ENCODE measurements around the gene DDX1. TPM values are rescaled to one million over a fixed set of nuclear protein-coding genes. Genes with fewer than 3 reads are reported as not detected.

DDX1 gene
- total and polyA plus RNA-seq, 2 experiments from 2014 or later = 72.6 to 101 TPM

DNA sequence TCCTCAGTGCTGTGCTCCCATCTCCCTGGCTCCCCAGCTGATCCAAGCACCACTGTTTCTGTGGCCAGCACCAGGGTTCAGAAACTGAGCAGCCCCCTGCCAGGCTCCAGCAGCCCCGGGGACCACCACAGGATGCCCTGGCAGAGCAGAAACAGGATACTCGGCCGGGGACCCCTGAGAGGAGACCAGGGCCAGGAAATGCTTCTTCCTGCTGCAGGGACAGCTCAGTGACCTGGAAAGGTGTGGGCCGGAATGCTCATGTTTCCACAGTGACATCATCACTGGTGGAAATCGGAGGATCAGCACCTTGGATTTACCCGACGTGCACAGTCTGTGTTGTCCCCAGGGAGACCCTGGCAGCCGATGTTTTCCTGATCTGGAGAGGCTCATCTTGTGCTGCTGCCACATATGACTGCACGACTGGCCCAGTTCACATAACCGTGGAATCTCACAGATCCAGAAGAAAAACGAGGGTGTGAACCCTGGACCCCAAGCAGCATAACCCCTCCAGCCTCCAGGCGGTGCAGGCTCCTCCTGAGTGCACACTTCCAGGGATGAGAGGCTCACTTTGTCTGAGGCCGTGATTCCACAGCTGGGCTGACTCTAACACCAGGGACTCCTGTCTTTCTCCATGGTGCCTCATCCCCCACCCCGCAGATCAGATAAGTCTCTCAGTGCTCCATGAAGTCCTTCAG lies 58.0 kb downstream of the DDX1 start:
- Histone ChIP-seq H3K4me1 (ENCODE audit: insufficient read depth) (no peaks in the 10 kb centered on the region), H2AFZ (no peak overlapping the region), H3K36me3 (ENCODE audit: low read depth) (no peaks in the 10 kb centered on the region), H3K9me2 (ENCODE audit: insufficient read depth) (no peaks in the 10 kb centered on the region), H3K4me2 (ENCODE audit: unreplicated experiment) (no peak overlapping the region), H3K9me3 (ENCODE audit: low read depth) (no peaks in the 10 kb centered on the region), H3K9ac (no peak overlapping the region), H4K20me1 (ENCODE audit: insufficient read depth) (no peaks in the 10 kb centered on the region), H3K27ac (no peak overlapping the region), H3K4me3 (no peak overlapping the region), H3K79me2 (ENCODE audit: insufficient read depth) (no peaks in the 10 kb centered on the region), H3K27me3 (replicated peaks; ENCODE audit: insufficient read depth) (peaks cover 6% of the 10 kb centered on the region; the same call in 1 of the 2 replicates), H3F3A (ENCODE audit: insufficient read depth) (no peaks in the 10 kb centered on the region)
- TF ChIP-seq EZH2 (IDR thresholded peaks at IDR 0.05; ENCODE audit: insufficient read depth, poor library complexity, severe bottlenecking) (no peak), EZH2phosphoT487 (IDR thresholded peaks at IDR 0.05; ENCODE audit: insufficient read depth, low read depth) (no peak)
- 32 to 35% methylated on average over 14 of the region's 14 CpGs for WGBS, 2 experiments (ENCODE audit: low coverage in 1 of 2, low lambda C conversion rate in 2 of 2, missing lambda C conversion rate in 2 of 2)
- in situ Hi-C loops (cut with MboI) = loop anchor here (25.0 kb wide), 2 partner anchors 838 to 1113 kb away; no protein-coding TSS in a partner anchor
- DNase-seq = no peak

- H3K9me2 ChIP-seq (ENCODE audit: insufficient read depth) = no peaks in the 10 kb centered on the region
- TF ChIP-seq EZH2phosphoT487 (IDR thresholded peaks at IDR 0.05; ENCODE audit: insufficient read depth, low read depth) (no peak), EZH2 (IDR thresholded peaks at IDR 0.05; ENCODE audit: insufficient read depth, poor library complexity, severe bottlenecking) (no peak)
- H3F3A ChIP-seq (ENCODE audit: insufficient read depth) = no peaks in the 10 kb centered on the region
- H3K4me3 ChIP-seq = no peak overlapping the region
- no peak overlapping the region for H3K27ac ChIP-seq
- no peak for DNase-seq
- H3K9ac ChIP-seq = no peak overlapping the region
- no peak overlapping the region for H3K4me2 ChIP-seq (ENCODE audit: unreplicated experiment)
- H3K79me2 ChIP-seq (ENCODE audit: insufficient read depth) = no peaks in the 10 kb centered on the region
- 51 to 52% methylated on average over 11 of the region's 11 CpGs for WGBS, 2 experiments (ENCODE audit: low coverage in 1 of 2, low lambda C conversion rate in 2 of 2, missing lambda C conversion rate in 2 of 2)
- H4K20me1 ChIP-seq (ENCODE audit: insufficient read depth) = no peaks in the 10 kb centered on the region
- in situ Hi-C loops (cut with MboI) = no loop called here
- H3K4me1 ChIP-seq (ENCODE audit: insufficient read depth) = no peaks in the 10 kb centered on the region
- peaks cover 10% of the 10 kb centered on the region; the same call in 1 of the 2 replicates for H3K27me3 ChIP-seq (replicated peaks; ENCODE audit: insufficient read depth)
- no peaks in the 10 kb centered on the region for H3K9me3 ChIP-seq (ENCODE audit: low read depth)
- H3K36me3 ChIP-seq (ENCODE audit: low read depth) = no peaks in the 10 kb centered on the region
- H2AFZ ChIP-seq = no peak overlapping the region
Measured at GRCh38 chr2:15650616-15651366, 59.1 kb downstream of the DDX1 start.

GRCh38 chr2:15651367-15651727 lies 59.7 kb downstream of the DDX1 start:
- no peak for TF ChIP-seq EZH2 (IDR thresholded peaks at IDR 0.05; ENCODE audit: insufficient read depth, poor library complexity, severe bottlenecking)
- TF ChIP-seq EZH2phosphoT487 (IDR thresholded peaks at IDR 0.05; ENCODE audit: insufficient read depth, low read depth) = no peak
- in situ Hi-C loops (cut with MboI) = no loop called here

DNA sequence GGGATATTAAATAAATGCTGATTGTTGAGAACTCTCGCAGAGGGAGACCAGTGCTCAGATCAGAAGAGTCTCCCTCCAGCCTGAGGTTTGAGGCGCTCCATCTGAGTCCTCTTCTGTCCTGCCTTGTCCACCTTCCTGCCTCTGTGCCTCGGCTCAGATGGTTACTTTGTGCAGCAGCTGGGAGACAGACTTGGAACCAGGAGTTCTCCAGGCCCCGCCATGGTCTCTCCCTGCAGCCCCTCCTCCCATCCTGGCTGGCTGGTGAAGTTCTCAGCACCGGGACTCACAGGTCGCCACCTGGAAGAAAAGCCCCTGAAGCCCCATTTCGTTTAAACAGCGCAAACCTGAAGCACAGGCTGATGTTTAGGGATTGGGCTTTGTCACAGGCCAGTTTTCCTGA lies 60.6 kb downstream of the DDX1 start:
- H3K27me3 ChIP-seq (replicated peaks; ENCODE audit: insufficient read depth) = peaks cover 10% of the 10 kb centered on the region; the same call in 1 of the 2 replicates
- in situ Hi-C loops (cut with MboI) = no loop called here
- WGBS, 2 experiments (ENCODE audit: low coverage in 1 of 2, low lambda C conversion rate in 2 of 2, missing lambda C conversion rate in 2 of 2) = 49 to 51% methylated on average over 8 of the region's 8 CpGs

More at GRCh38 chr2:15651367-15651727, 59.7 kb downstream of the DDX1 start:
- no peaks in the 10 kb centered on the region for H3K9me3 ChIP-seq (ENCODE audit: low read depth)
- H4K20me1 ChIP-seq (ENCODE audit: insufficient read depth) = no peaks in the 10 kb centered on the region
- no peaks in the 10 kb centered on the region for H3K36me3 ChIP-seq (ENCODE audit: low read depth)
- no peak for DNase-seq
- no peak overlapping the region for H3K4me2 ChIP-seq (ENCODE audit: unreplicated experiment)
- 66 to 90% methylated on average over 6 to 7 of the region's 7 CpGs for WGBS, 2 experiments (ENCODE audit: low coverage in 1 of 2, low lambda C conversion rate in 2 of 2, missing lambda C conversion rate in 2 of 2)
- H3K27me3 ChIP-seq (replicated peaks; ENCODE audit: insufficient read depth) = peaks cover 10% of the 10 kb centered on the region; the same call in 1 of the 2 replicates
- no peak overlapping the region for H3K27ac ChIP-seq
- no peak overlapping the region for H2AFZ ChIP-seq
- no peaks in the 10 kb centered on the region for H3F3A ChIP-seq (ENCODE audit: insufficient read depth)
- no peaks in the 10 kb centered on the region for H3K4me1 ChIP-seq (ENCODE audit: insufficient read depth)
- no peak overlapping the region for H3K4me3 ChIP-seq
- H3K9ac ChIP-seq = no peak overlapping the region
- H3K79me2 ChIP-seq (ENCODE audit: insufficient read depth) = no peaks in the 10 kb centered on the region
- H3K9me2 ChIP-seq (ENCODE audit: insufficient read depth) = no peaks in the 10 kb centered on the region

More for the DNA sequence above, 60.6 kb downstream of the DDX1 start:
- no peak for DNase-seq
- Histone ChIP-seq H4K20me1 (ENCODE audit: insufficient read depth) (no peaks in the 10 kb centered on the region), H2AFZ (no peak overlapping the region), H3K36me3 (ENCODE audit: low read depth) (no peaks in the 10 kb centered on the region), H3K9ac (no peak overlapping the region), H3K9me2 (ENCODE audit: insufficient read depth) (no peaks in the 10 kb centered on the region), H3K4me3 (no peak overlapping the region), H3K9me3 (ENCODE audit: low read depth) (no peaks in the 10 kb centered on the region), H3K79me2 (ENCODE audit: insufficient read depth) (no peaks in the 10 kb centered on the region), H3F3A (ENCODE audit: insufficient read depth) (no peaks in the 10 kb centered on the region), H3K4me1 (ENCODE audit: insufficient read depth) (no peaks in the 10 kb centered on the region), H3K27ac (no peak overlapping the region), H3K4me2 (ENCODE audit: unreplicated experiment) (no peak overlapping the region)
- TF ChIP-seq EZH2 (IDR thresholded peaks at IDR 0.05; ENCODE audit: insufficient read depth, poor library complexity, severe bottlenecking) (no peak), EZH2phosphoT487 (IDR thresholded peaks at IDR 0.05; ENCODE audit: insufficient read depth, low read depth) (no peak)

All from GM23248 (cell line).